Right atrium auricular region (tissue), 2 donors: Measurements from ENCODE around the gene GRAP2. TPM values are rescaled to one million over a fixed set of nuclear protein-coding genes. Genes with fewer than 3 reads are reported as not detected.

Experiments
- DNase-seq: peaks from one replicate; pipeline ENCODE4 v3.0.0-alpha.2; 2019; ENCODE audit warnings: low spot score
- H3K27ac ChIP-seq, 2 donors: fragments of 200-600 bp; sonication (generic); 1 replicate in 1 of 2; 2 replicates in 1 of 2; pipeline ENCODE4 v1.5.1; 2016 to 2019
- H3K27me3 ChIP-seq, 2 donors: fragments of 200-600 bp; sonication (generic); one replicate each; pipeline versions ENCODE4 v1.5.1 to v1.6.0; 2017 to 2019
- H3K36me3 ChIP-seq: fragments of 200-600 bp; sonication (generic); one replicate; pipeline ENCODE4 v1.5.1; 2016
- H3K4me1 ChIP-seq, 2 donors: fragments of 200-600 bp; sonication (generic); one replicate each; pipeline versions ENCODE4 v1.5.1 to v1.6.0; 2017 to 2019
- H3K4me3 ChIP-seq, 2 donors: fragments of 200-600 bp; sonication (generic); 1 replicate in 1 of 2; 2 replicates in 1 of 2; pipeline ENCODE4 v1.5.1; 2017 to 2019; ENCODE audit warnings: mild to moderate bottlenecking in 1 of 2, moderate library complexity in 1 of 2
- H3K9me3 ChIP-seq, 2 donors: fragments of 200-600 bp; sonication (generic); one replicate each; pipeline ENCODE4 v1.5.1; 2019
- total RNA-seq, 2 donors: library from RNA; depleted of rRNA; stranded (reverse); fragments of >200 nt; gene quantifications; one replicate each; pipeline ENCODE4 v1.1.0, GENCODE V29; 2016
- TF ChIP-seq, protein P1 (sequence below), 2 donors: fragments of 200-600 bp; sonication (generic); IDR thresholded peaks; one replicate each; pipeline ENCODE4 v1.5.1; 2019; ENCODE audit warnings: antibody characterized with exemption in 2 of 2

The GRAP2 gene
- total RNA-seq, 2 donors from 2014 or later, result 1.3 to 2.4 TPM

DNA sequence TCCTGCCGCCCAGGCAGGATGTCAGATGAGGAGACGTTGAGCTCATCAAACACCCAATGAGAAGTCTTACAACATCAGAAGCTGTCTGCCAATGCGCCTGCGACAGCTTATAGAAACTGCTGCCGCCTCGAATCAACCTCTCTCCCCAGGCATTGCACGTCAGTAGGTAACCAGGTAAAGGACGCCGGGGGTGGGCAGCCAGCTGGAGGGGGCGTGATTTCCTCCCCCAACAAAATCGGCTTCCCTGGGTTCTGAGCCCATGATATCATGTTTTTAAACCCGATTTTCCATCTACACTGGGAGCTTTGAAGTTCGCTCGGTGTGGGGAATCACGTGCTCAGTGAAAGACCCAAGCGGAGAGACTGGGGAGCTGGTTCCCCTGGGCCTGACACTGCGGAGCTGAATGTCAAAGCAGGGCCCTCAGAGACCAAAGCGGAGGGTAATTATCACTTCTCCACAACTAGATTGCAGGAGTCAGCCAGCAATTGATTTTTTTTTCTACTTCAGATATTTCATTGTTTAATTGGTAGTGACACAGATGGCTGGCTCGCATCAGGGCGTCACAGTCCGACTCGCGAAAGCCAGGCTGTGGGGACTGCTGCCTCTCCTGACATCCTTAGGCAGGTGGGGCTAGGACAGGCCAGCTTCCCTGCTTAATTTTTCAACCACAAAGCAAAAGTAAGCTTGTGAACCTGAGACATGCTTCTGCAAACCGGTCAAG lies 109.2 kb downstream of the GRAP2 start:
- peaks cover 0 to 12% of the 10 kb centered on the region in 2 donors for H3K4me1 ChIP-seq
- DNase-seq, result no peak
- no peaks in the 10 kb centered on the region for H3K36me3 ChIP-seq
- H3K27ac ChIP-seq, result no peak overlapping the region
- no peak overlapping the region for H3K4me3 ChIP-seq
- no peaks in the 10 kb centered on the region for H3K9me3 ChIP-seq
- H3K27me3 ChIP-seq, result no peaks in the 10 kb centered on the region
- TF ChIP-seq, protein P1, sequence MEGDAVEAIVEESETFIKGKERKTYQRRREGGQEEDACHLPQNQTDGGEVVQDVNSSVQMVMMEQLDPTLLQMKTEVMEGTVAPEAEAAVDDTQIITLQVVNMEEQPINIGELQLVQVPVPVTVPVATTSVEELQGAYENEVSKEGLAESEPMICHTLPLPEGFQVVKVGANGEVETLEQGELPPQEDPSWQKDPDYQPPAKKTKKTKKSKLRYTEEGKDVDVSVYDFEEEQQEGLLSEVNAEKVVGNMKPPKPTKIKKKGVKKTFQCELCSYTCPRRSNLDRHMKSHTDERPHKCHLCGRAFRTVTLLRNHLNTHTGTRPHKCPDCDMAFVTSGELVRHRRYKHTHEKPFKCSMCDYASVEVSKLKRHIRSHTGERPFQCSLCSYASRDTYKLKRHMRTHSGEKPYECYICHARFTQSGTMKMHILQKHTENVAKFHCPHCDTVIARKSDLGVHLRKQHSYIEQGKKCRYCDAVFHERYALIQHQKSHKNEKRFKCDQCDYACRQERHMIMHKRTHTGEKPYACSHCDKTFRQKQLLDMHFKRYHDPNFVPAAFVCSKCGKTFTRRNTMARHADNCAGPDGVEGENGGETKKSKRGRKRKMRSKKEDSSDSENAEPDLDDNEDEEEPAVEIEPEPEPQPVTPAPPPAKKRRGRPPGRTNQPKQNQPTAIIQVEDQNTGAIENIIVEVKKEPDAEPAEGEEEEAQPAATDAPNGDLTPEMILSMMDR (IDR thresholded peaks at IDR 0.05), result no peak

DNA sequence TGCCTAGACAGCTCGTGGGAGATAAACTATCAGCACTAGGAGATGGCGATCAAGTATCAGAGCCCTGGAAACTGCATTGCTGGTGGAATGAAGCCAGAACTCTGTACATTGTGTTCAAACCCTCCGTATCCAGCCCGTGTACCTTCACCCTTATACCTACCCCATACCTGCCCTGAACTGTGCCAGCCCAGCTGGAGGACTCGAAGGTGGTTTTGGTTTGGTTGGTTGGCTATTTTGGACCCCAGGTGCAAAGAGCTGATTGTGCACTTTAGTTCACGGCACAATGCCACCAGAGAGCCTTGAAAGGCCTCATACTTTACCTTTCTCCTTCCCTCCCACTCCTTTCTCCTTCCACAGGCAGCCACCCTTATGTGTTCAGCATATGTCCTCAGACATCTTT lies 109.9 kb downstream of the GRAP2 start:
- TF ChIP-seq, protein P1 (IDR thresholded peaks at IDR 0.05), result no peak
- DNase-seq, result no peak
- Histone ChIP-seq H3K4me1 (peaks cover 0 to 12% of the 10 kb centered on the region in 2 donors), H3K9me3 (no peaks in the 10 kb centered on the region), H3K36me3 (no peaks in the 10 kb centered on the region), H3K27ac (no peak overlapping the region), H3K4me3 (no peak overlapping the region), H3K27me3 (no peaks in the 10 kb centered on the region)

DNA sequence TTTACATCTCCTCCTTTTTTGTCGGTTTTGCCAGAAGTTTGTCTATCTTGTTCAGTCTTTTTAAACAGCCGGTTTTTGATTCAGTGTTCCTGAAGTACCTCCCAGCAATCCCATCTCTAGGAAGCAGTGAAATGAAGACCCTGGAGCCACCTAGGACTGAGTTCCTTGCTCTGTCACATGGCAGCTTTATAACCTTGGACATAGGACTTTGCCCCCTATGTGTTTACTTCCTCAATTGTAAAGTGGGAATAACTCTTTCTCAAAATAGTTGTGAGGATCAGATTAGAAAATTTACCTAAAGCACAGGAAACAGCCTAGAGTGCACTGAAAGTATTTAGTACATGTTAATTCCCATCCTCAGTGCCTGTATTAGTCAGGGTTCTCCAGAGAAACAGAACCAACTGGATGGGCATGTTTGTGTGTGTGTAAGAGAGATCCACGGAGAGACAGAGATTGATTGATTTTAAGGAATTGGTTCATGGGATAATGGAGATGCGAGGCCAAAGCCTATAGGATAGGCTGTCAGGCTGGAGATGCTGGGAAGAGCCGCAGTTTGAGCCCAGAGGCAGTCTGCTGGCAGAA lies 113.9 kb downstream of the GRAP2 start:
- no peaks in the 10 kb centered on the region for H3K36me3 ChIP-seq

DNA sequence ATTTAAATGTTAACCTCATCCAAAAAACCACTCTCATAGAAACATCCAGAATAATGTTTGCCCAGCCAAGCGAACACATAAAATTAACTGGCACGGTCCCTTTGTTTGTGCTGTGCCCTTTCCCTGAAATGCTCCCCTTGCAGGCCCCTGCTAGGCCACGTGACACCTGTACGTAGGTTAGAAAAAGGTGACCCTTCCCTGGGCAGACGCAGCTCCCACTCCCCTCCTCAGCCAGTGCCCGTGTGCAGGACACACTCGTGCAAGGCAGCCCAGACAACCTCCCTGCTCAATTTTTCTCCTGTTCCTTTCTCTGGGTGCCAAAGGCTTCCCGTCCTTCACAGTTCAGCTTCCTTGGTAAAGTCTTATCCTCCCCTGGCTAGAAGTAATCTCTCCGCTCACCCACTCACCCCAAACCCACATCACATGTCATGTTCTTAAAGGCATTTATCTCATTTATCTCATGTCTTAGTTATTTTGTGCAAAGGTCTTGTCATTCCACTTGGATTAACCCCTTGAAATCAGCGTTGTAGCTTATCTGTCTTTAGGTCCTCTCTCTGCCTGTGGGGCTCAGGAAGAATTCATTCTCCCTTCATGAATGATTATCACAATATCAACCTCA lies 114.6 kb downstream of the GRAP2 start:
- Histone ChIP-seq H3K4me3 (no peak overlapping the region), H3K4me1 (no peaks in the 10 kb centered on the region), H3K27me3 (no peaks in the 10 kb centered on the region), H3K36me3 (no peaks in the 10 kb centered on the region), H3K27ac (no peak overlapping the region), H3K9me3 (no peaks in the 10 kb centered on the region)
- TF ChIP-seq, protein P1 (IDR thresholded peaks at IDR 0.05), result no peak
- no peak for DNase-seq

More for the DNA sequence above, 113.9 kb downstream of the GRAP2 start:
- no peaks in the 10 kb centered on the region for H3K27me3 ChIP-seq
- H3K4me3 ChIP-seq, result no peak overlapping the region
- TF ChIP-seq, protein P1 (IDR thresholded peaks at IDR 0.05), result no peak
- no peak for DNase-seq
- H3K27ac ChIP-seq, result no peak overlapping the region
- peaks cover 0 to 6% of the 10 kb centered on the region in 2 donors for H3K4me1 ChIP-seq
- no peaks in the 10 kb centered on the region for H3K9me3 ChIP-seq

DNA sequence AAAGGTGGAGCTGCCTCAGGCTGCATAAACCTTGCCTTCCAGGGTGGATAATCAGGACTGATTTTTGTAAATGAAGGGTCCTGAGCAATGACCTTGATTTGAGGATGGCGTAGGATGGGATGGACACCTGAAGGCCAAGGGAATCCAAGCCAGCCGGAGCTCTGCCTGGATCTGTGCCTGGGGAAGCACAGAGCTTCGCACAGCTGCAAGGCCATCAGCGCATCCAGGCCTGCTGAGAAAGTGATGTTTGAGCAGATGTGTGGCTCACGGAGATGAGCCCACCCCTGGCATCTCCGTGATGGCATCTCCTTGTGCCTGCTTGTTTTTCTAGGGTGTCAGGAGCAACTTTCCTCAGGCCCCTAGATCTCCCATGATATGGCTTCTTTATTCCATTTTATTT lies 117.2 kb downstream of the GRAP2 start:
- H3K27ac ChIP-seq, result no peak overlapping the region
- no peaks in the 10 kb centered on the region for H3K27me3 ChIP-seq
- H3K36me3 ChIP-seq, result no peaks in the 10 kb centered on the region

More for the DNA sequence above, 117.2 kb downstream of the GRAP2 start:
- H3K4me1 ChIP-seq, result no peaks in the 10 kb centered on the region
- no peak overlapping the region for H3K4me3 ChIP-seq
- DNase-seq, result no peak
- TF ChIP-seq, protein P1 (IDR thresholded peaks at IDR 0.05), result no peak
- no peaks in the 10 kb centered on the region for H3K9me3 ChIP-seq
